HepG2 (cell line): ENCODE results near the gene PITX3. TPM values are rescaled to one million over a fixed set of nuclear protein-coding genes. Genes with fewer than 3 reads are reported as not detected.

Experiments used
- AKNA ChIP-seq: sonication (generic); formaldehyde crosslinking; IDR thresholded peaks from 2 replicates; pipeline ENCODE4 v1.4.0; 2020; ENCODE audit warnings: missing genetic modification reagents, borderline replicate concordance
- DR1 ChIP-seq: sonication (generic); formaldehyde crosslinking; IDR thresholded peaks from 2 replicates; pipeline ENCODE4 v1.8.0; 2021; ENCODE audit warnings: mild to moderate bottlenecking, missing genetic modification reagents, inconsistent platforms
- FOXJ3 ChIP-seq: sonication (generic); formaldehyde crosslinking; IDR thresholded peaks from 2 replicates; pipeline ENCODE4 v1.4.0; 2020; ENCODE audit warnings: missing genetic modification reagents, mild to moderate bottlenecking, borderline replicate concordance
- GABPA ChIP-seq, 2 experiments: IDR thresholded peaks; 2 replicates each; pipeline ENCODE4 v1.6.1; 2011 to 2016; ENCODE audit warnings: low read depth in 2 of 2, low read length in 1 of 2, missing biosample characterization in 1 of 2, missing genetic modification characterization in 1 of 2
- HNRNPH1 ChIP-seq: fragments of 200-400 bp; formaldehyde crosslinking; optimal IDR thresholded peaks from 2 replicates; pipeline ENCODE3; 2017; ENCODE audit warnings: mild to moderate bottlenecking, low read depth, low read length
- KMT2B ChIP-seq: IDR thresholded peaks from 2 replicates; pipeline ENCODE4 v1.6.1; 2016; ENCODE audit warnings: missing genetic modification reagents, missing compliant biosample characterization
- MAFK ChIP-seq, 2 experiments: IDR thresholded peaks in 1 of 2; conservative IDR thresholded peaks in 1 of 2; 2 replicates each; pipeline ENCODE4 v1.6.1; 2011; ENCODE audit warnings: improper control_type of control experiment in 2 of 2, low read length in 2 of 2
- PPARG ChIP-seq: conservative IDR thresholded peaks from 2 replicates; pipeline ENCODE4 v1.6.1; 2016; ENCODE audit warnings: missing biosample characterization, missing genetic modification reagents
- TIGD3 ChIP-seq: sonication (generic); formaldehyde crosslinking; IDR thresholded peaks from 2 replicates; pipeline ENCODE4 v1.5.1; 2020; ENCODE audit warnings: mild to moderate bottlenecking, missing genetic modification reagents, borderline replicate concordance
- XRCC5 ChIP-seq: fragments of 200-400 bp; formaldehyde crosslinking; optimal IDR thresholded peaks from 2 replicates; pipeline ENCODE3; 2017; ENCODE audit warnings: mild to moderate bottlenecking, low read length
- ZNF142 ChIP-seq: sonication (generic); formaldehyde crosslinking; IDR thresholded peaks from 2 replicates; pipeline ENCODE4 v1.4.0; 2020; ENCODE audit warnings: missing genetic modification reagents
- ZNF230 ChIP-seq: sonication (generic); formaldehyde crosslinking; IDR thresholded peaks from 2 replicates; pipeline ENCODE4 v1.4.0; 2020; ENCODE audit warnings: mild to moderate bottlenecking, missing genetic modification reagents
- ZNF280B ChIP-seq: sonication (generic); formaldehyde crosslinking; IDR thresholded peaks from 2 replicates; pipeline ENCODE4 v1.5.0; 2020; ENCODE audit warnings: missing genetic modification reagents, mild to moderate bottlenecking, borderline replicate concordance
- ZNF615 ChIP-seq: sonication (generic); formaldehyde crosslinking; IDR thresholded peaks from 2 replicates; pipeline ENCODE4 v1.5.0; 2020; ENCODE audit warnings: mild to moderate bottlenecking, missing genetic modification reagents, borderline replicate concordance
- ZNF670 ChIP-seq: sonication (generic); formaldehyde crosslinking; IDR thresholded peaks from 2 replicates; pipeline ENCODE4 v1.8.0; 2022; ENCODE audit warnings: mild to moderate bottlenecking, missing genetic modification reagents, borderline replicate concordance
- ZNF713 ChIP-seq: sonication (generic); formaldehyde crosslinking; IDR thresholded peaks from 2 replicates; pipeline ENCODE4 v1.4.0; 2020; ENCODE audit warnings: mild to moderate bottlenecking, missing genetic modification reagents
- polyA plus RNA-seq, 8 experiments: library from polyadenylated mRNA; depleted of rRNA in 3 of 8; stranded (reverse) in 7 of 8; unstranded in 1 of 8; fragments of >200 nt; fragmentation: Illumina TruSeq in 4 of 8; extraction: Trizol in 4 of 8; gene quantifications; 2 replicates each; pipeline versions ENCODE4 v1.2.1 to v1.2.3, GENCODE V29; 2011 to 2016; ENCODE audit warnings: low read depth in 4 of 8, missing spikeins in 1 of 8, mixed read lengths in 1 of 8; ENCODE audit not compliant: insufficient read depth in 1 of 8
- total RNA-seq, 5 experiments: library from RNA; depleted of rRNA; stranded (reverse); fragments of >200 nt; fragmentation: Illumina TruSeq; extraction: Trizol; gene quantifications; 2 replicates each; pipeline ENCODE4 v1.2.3, GENCODE V29; 2016; ENCODE audit warnings: low read depth in 1 of 5

Gene PITX3
- total and polyA plus RNA-seq, 2 of the 13 experiments (the other 11 are each of a cell fraction or from before 2014, with no cell fraction given), result not detected

- TF ChIP-seq AKNA (no peak), GABPA (IDR thresholded peaks at IDR 0.05; ENCODE audit: low read depth, low read length) (no peak), GABPA (CRISPR knock-in tag; IDR thresholded peaks at IDR 0.05; ENCODE audit: low read depth) (no peak), KMT2B (CRISPR knock-in tag) (no peak), ZNF230 (0 out of 2 replicates have a peak, but pooled peaks have one; percentile 54), TIGD3 (CRISPR knock-in tag) (no peak), XRCC5 (no peak), FOXJ3 (CRISPR knock-in tag) (no peak), ZNF670 (CRISPR knock-in tag) (no peak), ZNF713 (CRISPR knock-in tag) (no peak), HNRNPH1 (no peak), ZNF280B (no peak), MAFK (conservative IDR thresholded peaks at IDR 0.05 in 1 of 2, IDR thresholded peaks at IDR 0.05 in 1 of 2; ENCODE audit: low read length in 2 of 2) (no peak), PPARG (CRISPR knock-in tag) (no peak), ZNF615 (CRISPR knock-in tag) (no peak), DR1 (CRISPR knock-in tag) (no peak), ZNF142 (CRISPR knock-in tag) (no peak)
Measured at GRCh38 chr10:102241032-102241443, 274 bp downstream of the PITX3 start (continued).
